SK-N-MC (cell line): Measurements from ENCODE around the gene RASSF8.

Source experiments
- EZH2 ChIP-seq: fragments of 200-600 bp; sonication (generic); IDR thresholded peaks from one replicate; pipeline ENCODE4 v1.6.1; 2017; ENCODE audit warnings: antibody characterized with exemption
- POLR2AphosphoS5 ChIP-seq: IDR thresholded peaks from 2 replicates; pipeline ENCODE4 v1.6.1; 2012; ENCODE audit warnings: mild to moderate bottlenecking, low read depth, low read length, borderline replicate concordance

DNA sequence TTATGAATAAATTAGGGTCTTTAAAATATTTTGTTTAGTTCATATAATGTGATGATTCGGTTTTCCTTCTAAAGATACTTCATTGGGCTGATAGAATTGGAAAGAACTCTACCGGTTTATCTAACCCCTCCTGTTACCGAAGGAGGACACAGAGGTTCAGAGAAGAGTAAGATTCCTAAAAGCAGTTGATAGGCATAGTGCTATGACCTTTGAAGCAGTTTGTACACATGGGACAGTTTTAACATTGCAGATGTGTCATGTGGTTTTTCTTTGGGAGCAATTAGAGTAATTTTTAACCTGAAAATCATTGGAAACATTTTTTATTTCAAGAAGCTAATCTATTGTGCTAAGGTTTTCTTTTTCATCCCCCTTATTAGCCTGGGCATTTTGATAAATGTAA, 103.5 kb downstream of the RASSF8 start:
- TF ChIP-seq EZH2 (no peak), POLR2AphosphoS5 (no peak)
